ENCODE measurements around the gene CAV1.

CAV1 gene

GRCh38 chr7:116561697-116562483 is 37.1 kb downstream of the CAV1 start:
- no peak for DNase-seq

- no peak for DNase-seq
These were observed 37.8 kb downstream of the CAV1 start for GRCh38 chr7:116562529-116563121.

- no peak for DNase-seq
These were observed 41.1 kb downstream of the CAV1 start for GRCh38 chr7:116565981-116566380.

- DNase-seq: no peak
These were observed 41.8 kb downstream of the CAV1 start for GRCh38 chr7:116566666-116567065.

GRCh38 chr7:116569737-116570136 is 44.9 kb downstream of the CAV1 start:
- no peak for DNase-seq

GRCh38 chr7:116570306-116570705 is 45.5 kb downstream of the CAV1 start:
- DNase-seq: no peak

GRCh38 chr7:116571037-116571436 is 46.2 kb downstream of the CAV1 start:
- no peak for DNase-seq

GRCh38 chr7:116571552-116571951 is 46.7 kb downstream of the CAV1 start:
- no peak for DNase-seq

GRCh38 chr7:116572036-116572435 is 47.2 kb downstream of the CAV1 start:
- DNase-seq: no peak

GRCh38 chr7:116573541-116573940 is 48.7 kb downstream of the CAV1 start:
- no peak for DNase-seq

- DNase-seq: no peak
These were observed 49.4 kb downstream of the CAV1 start for GRCh38 chr7:116574025-116574822.

- no peak for DNase-seq
These were observed 51.0 kb downstream of the CAV1 start for GRCh38 chr7:116575853-116576252.

- DNase-seq: no peak
These were observed 51.8 kb downstream of the CAV1 start for GRCh38 chr7:116576350-116577319.

- DNase-seq: no peak
These were observed 52.6 kb downstream of the CAV1 start for GRCh38 chr7:116577320-116577871.

- DNase-seq: no peak
These were observed 53.7 kb downstream of the CAV1 start for GRCh38 chr7:116578526-116578925.

GRCh38 chr7:116579322-116579721 is 54.5 kb downstream of the CAV1 start:
- no peak for DNase-seq

GRCh38 chr7:116579835-116580234 is 55.0 kb downstream of the CAV1 start:
- DNase-seq: no peak

GRCh38 chr7:116582164-116582732 is 57.4 kb downstream of the CAV1 start:
- DNase-seq: no peak

- DNase-seq: no peak
These were observed 58.1 kb downstream of the CAV1 start for GRCh38 chr7:116582806-116583444.

GRCh38 chr7:116583653-116584052 is 58.8 kb downstream of the CAV1 start:
- DNase-seq: no peak

- DNase-seq: no peak
These were observed 59.9 kb downstream of the CAV1 start for GRCh38 chr7:116584721-116585120.
